ENCODE data around the gene USP17L27. TPM values are rescaled to one million over a fixed set of nuclear protein-coding genes. Genes with fewer than 3 reads are reported as not detected.
"Not testable (repeated sequence)": the region's sequence is repeated elsewhere in the genome, so short reads cannot be mapped to it uniquely, and the experiment has no call there.

The USP17L27 gene
- polyA plus RNA-seq, 1 of the 3 experiments (the other 2 are of a cell fraction) = not detected

DNA sequence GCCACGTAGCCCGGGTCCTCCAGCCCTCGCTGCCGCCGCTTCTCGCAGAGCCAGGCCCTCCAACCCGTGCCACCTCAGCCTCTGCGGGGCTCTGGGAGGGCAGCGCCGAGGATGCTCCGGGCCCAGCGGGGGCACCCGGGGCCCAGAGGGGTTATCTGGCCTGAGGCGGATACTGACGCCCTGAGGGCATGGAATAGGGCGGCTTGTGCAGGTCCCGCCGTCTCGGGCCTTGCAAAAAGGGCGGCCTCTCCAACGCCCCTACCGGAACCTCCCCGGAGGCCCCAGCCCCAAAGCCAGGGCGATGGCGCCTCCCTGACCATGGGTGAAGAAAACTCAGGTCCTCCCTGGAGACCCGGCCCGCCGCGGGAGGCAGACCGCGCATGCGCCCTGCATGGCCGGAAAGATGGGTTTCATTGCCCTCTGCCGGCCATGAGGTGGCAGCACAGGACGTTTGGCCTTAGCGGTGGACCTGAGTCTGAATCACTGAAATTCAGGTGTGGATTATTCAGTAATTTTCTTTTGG, 37.1 kb downstream of the USP17L27 start:
- TF ChIP-seq, protein P1, sequence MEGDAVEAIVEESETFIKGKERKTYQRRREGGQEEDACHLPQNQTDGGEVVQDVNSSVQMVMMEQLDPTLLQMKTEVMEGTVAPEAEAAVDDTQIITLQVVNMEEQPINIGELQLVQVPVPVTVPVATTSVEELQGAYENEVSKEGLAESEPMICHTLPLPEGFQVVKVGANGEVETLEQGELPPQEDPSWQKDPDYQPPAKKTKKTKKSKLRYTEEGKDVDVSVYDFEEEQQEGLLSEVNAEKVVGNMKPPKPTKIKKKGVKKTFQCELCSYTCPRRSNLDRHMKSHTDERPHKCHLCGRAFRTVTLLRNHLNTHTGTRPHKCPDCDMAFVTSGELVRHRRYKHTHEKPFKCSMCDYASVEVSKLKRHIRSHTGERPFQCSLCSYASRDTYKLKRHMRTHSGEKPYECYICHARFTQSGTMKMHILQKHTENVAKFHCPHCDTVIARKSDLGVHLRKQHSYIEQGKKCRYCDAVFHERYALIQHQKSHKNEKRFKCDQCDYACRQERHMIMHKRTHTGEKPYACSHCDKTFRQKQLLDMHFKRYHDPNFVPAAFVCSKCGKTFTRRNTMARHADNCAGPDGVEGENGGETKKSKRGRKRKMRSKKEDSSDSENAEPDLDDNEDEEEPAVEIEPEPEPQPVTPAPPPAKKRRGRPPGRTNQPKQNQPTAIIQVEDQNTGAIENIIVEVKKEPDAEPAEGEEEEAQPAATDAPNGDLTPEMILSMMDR (IDR thresholded peaks at IDR 0.05) = peak; percentile 68
- H3K9me3 ChIP-seq; H3F3A ChIP-seq (replicated peaks; ENCODE audit: insufficient read depth); POLR2A ChIA-PET; H3K36me3 ChIP-seq (replicated peaks in 1 of 2; ENCODE audit: control insufficient read depth in 1 of 2, insufficient read depth in 2 of 2, low read length in 1 of 2); H3K79me2 ChIP-seq (ENCODE audit: insufficient read depth); H3K27me3 ChIP-seq (ENCODE audit: insufficient read depth); H3K4me1 ChIP-seq (ENCODE audit: control insufficient read depth in 1 of 2, insufficient read depth in 2 of 2, low read depth in 1 of 2, low read length in 1 of 2); H4K20me1 ChIP-seq (ENCODE audit: insufficient read depth); H3K27ac ChIP-seq (ENCODE audit: low read depth in 2 of 2, low read length in 1 of 2); H3K9me2 ChIP-seq: not testable (repeated sequence)
- WGBS (ENCODE audit: low lambda C conversion rate) = 2% methylated on average over 3 of the region's 36 CpGs
- Histone ChIP-seq H2AFZ (ENCODE audit: low read depth) (peak overlapping the region; percentile 78), H3K9ac (peak overlapping the region; percentile 52), H3K4me3 (ENCODE audit: low read depth in 2 of 2, low read length in 1 of 2) (peak overlapping the region; percentile 47; a peak in 3 of 4 replicates), H3K4me2 (peak overlapping the region; percentile 74)
- DNase-seq = peak; percentile 48
- CTCF ChIA-PET = interaction anchor here (1.0 kb wide), 1 partner anchor 380 kb away, joined by 3 read pairs; no protein-coding TSS in a partner anchor

DNA sequence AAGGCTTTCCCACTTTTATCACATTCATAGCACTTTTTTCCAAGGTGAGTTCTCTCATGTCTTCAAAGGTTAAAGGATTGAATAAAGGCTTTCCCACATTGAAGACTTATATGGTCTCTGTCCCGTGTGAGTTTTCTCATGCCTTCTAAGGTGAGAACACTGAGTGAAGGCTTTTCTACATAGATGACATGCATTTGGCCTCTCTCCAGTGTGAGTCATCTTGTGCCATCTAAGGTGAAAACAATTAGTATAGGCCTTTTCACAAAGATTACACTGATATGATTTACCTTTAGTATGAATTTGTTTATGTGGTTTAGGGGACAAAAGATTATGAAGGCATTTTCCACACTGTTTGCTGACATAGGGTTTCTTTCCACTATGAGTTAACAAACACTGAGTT, 40.2 kb downstream of the USP17L27 start:
- Histone ChIP-seq H3F3A (replicated peaks; ENCODE audit: insufficient read depth) (no peaks in the 10 kb centered on the region), H4K20me1 (ENCODE audit: insufficient read depth) (no peaks in the 10 kb centered on the region), H3K9me2 (no peaks in the 10 kb centered on the region), H3K4me2 (no peak overlapping the region), H3K36me3 (replicated peaks in 1 of 2; ENCODE audit: control insufficient read depth in 1 of 2, insufficient read depth in 2 of 2, low read length in 1 of 2) (no peaks in the 10 kb centered on the region), H3K9ac (no peak overlapping the region), H3K9me3 (no peaks in the 10 kb centered on the region), H3K27me3 (ENCODE audit: insufficient read depth) (no peaks in the 10 kb centered on the region), H3K27ac (ENCODE audit: low read depth in 2 of 2, low read length in 1 of 2) (no peak overlapping the region), H2AFZ (ENCODE audit: low read depth) (no peak overlapping the region), H3K79me2 (ENCODE audit: insufficient read depth) (no peaks in the 10 kb centered on the region), H3K4me3 (ENCODE audit: low read depth in 2 of 2, low read length in 1 of 2) (no peak overlapping the region), H3K4me1 (ENCODE audit: control insufficient read depth in 1 of 2, insufficient read depth in 2 of 2, low read depth in 1 of 2, low read length in 1 of 2) (no peaks in the 10 kb centered on the region; a peak in 1 of 4 replicates)
- TF ChIP-seq SMC3 (IDR thresholded peaks at IDR 0.05; ENCODE audit: low read depth, low read length) (no peak), RFX5 (IDR thresholded peaks at IDR 0.05; ENCODE audit: low read length) (no peak), GABPA (IDR thresholded peaks at IDR 0.05; ENCODE audit: low read depth) (no peak), TCF12 (IDR thresholded peaks at IDR 0.05) (no peak), FOXM1 (IDR thresholded peaks at IDR 0.05; ENCODE audit: low read depth) (no peak), NFIC (IDR thresholded peaks at IDR 0.05; ENCODE audit: borderline replicate concordance) (no peak), FOXJ3 (CRISPR knock-in tag; IDR thresholded peaks at IDR 0.05) (no peak), FOSL2 (IDR thresholded peaks at IDR 0.05; ENCODE audit: borderline replicate concordance, low read depth) (no peak), YY1 (IDR thresholded peaks at IDR 0.05; ENCODE audit: low read depth) (no peak), MXI1 (IDR thresholded peaks at IDR 0.05; ENCODE audit: low read depth, low read length) (no peak), RCOR1 (IDR thresholded peaks at IDR 0.05; ENCODE audit: low read length) (no peak), EZH2phosphoT487 (IDR thresholded peaks at IDR 0.05; ENCODE audit: borderline replicate concordance, low read depth) (no peak), RAD21 (IDR thresholded peaks at IDR 0.05; ENCODE audit: low read length) (no peak), EP300 (IDR thresholded peaks at IDR 0.05; ENCODE audit: borderline replicate concordance in 1 of 2, low read depth in 1 of 2, low read length in 1 of 2) (no peak), TEAD4 (IDR thresholded peaks at IDR 0.05; ENCODE audit: borderline replicate concordance, insufficient read depth) (no peak)
- TF ChIP-seq, protein P2, sequence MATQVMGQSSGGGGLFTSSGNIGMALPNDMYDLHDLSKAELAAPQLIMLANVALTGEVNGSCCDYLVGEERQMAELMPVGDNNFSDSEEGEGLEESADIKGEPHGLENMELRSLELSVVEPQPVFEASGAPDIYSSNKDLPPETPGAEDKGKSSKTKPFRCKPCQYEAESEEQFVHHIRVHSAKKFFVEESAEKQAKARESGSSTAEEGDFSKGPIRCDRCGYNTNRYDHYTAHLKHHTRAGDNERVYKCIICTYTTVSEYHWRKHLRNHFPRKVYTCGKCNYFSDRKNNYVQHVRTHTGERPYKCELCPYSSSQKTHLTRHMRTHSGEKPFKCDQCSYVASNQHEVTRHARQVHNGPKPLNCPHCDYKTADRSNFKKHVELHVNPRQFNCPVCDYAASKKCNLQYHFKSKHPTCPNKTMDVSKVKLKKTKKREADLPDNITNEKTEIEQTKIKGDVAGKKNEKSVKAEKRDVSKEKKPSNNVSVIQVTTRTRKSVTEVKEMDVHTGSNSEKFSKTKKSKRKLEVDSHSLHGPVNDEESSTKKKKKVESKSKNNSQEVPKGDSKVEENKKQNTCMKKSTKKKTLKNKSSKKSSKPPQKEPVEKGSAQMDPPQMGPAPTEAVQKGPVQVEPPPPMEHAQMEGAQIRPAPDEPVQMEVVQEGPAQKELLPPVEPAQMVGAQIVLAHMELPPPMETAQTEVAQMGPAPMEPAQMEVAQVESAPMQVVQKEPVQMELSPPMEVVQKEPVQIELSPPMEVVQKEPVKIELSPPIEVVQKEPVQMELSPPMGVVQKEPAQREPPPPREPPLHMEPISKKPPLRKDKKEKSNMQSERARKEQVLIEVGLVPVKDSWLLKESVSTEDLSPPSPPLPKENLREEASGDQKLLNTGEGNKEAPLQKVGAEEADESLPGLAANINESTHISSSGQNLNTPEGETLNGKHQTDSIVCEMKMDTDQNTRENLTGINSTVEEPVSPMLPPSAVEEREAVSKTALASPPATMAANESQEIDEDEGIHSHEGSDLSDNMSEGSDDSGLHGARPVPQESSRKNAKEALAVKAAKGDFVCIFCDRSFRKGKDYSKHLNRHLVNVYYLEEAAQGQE (IDR thresholded peaks at IDR 0.05; ENCODE audit: low read depth, low read length) = no peak
- DNase-seq = no peak
- POLR2A ChIA-PET = no interaction called here
- CTCF ChIA-PET = no interaction called here
- 0% methylated on average over 1 of the region's 1 CpG for WGBS (ENCODE audit: low lambda C conversion rate)

DNA sequence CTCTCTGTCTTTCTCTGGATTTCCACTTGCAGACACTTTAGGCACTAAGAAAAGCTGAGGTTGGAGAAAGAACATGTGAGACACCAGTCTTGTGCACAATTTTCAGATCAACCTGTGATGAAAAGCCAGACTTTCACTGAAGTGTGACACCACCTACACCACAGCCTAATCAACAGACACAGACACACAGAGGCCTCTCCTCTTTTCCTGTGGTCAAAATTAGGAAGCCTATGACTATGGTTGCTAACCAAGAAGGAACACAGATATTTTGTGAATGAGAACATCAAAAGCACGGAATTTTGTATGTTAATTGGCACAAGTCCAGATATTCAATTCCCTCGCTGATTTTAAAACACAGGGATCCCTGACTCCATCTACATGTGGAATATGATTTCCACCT, 45.1 kb downstream of the USP17L27 start:
- H3K27ac ChIP-seq (ENCODE audit: low read depth in 2 of 2, low read length in 1 of 2); H3K4me2 ChIP-seq; H3K9ac ChIP-seq; H3K4me1 ChIP-seq (ENCODE audit: control insufficient read depth in 1 of 2, insufficient read depth in 2 of 2, low read depth in 1 of 2, low read length in 1 of 2); H3K36me3 ChIP-seq (replicated peaks in 1 of 2; ENCODE audit: control insufficient read depth in 1 of 2, insufficient read depth in 2 of 2, low read length in 1 of 2); CTCF ChIA-PET; H3K27me3 ChIP-seq (ENCODE audit: insufficient read depth); DNase-seq; H3K79me2 ChIP-seq (ENCODE audit: insufficient read depth); H3K4me3 ChIP-seq (ENCODE audit: low read depth in 2 of 2, low read length in 1 of 2); H2AFZ ChIP-seq (ENCODE audit: low read depth); POLR2A ChIA-PET; H3K9me2 ChIP-seq; H4K20me1 ChIP-seq (ENCODE audit: insufficient read depth); H3F3A ChIP-seq (replicated peaks; ENCODE audit: insufficient read depth); H3K9me3 ChIP-seq: not testable (repeated sequence)
- 0% methylated on average over 2 of the region's 2 CpGs for WGBS (ENCODE audit: low lambda C conversion rate)
